Epithelial cell of esophagus (primary cell): Measurements from ENCODE around the gene ARPP21.
"Not testable (repeated sequence)": the region's sequence is repeated elsewhere in the genome, so short reads cannot be mapped to it uniquely, and the experiment has no call there.

Source experiments
- DNase-seq: peaks from one replicate; pipeline ENCODE4 v3.0.0; 2010; ENCODE audit warnings: low read depth
- H3K4me3 ChIP-seq: 2 replicates; pipeline ENCODE4 v1.5.1; 2011; ENCODE audit warnings: mild to moderate bottlenecking, low read length, control low read depth
- TF ChIP-seq, protein P1 (sequence below): IDR thresholded peaks from 2 replicates; pipeline ENCODE4 v1.5.1; 2011; ENCODE audit warnings: low read depth, mild to moderate bottlenecking, low read length, control low read depth, inconsistent platforms; ENCODE audit not compliant: insufficient read depth; ENCODE audit errors: missing control alignments

Gene ARPP21

DNA sequence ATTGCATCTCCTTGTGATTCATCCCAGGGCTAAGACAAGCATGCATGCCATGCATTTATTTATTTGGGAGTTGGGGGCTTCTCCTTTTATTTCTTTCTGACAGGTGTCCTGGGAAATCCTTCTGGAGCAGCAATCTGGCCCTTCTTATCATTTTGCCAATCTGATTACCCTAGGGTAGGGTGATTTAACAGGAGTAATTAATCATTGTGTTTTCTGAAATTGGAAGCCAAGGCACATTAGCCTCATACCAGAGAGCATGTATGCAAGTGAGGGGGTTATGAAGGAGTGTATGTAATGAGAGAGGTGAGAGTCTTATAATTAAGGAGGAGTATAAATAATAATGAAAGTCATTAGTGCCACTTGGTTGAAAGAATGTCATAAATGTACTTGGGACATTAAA is 37.4 kb upstream of the ARPP21 start:
- DNase-seq, result no peak
- TF ChIP-seq, protein P1, sequence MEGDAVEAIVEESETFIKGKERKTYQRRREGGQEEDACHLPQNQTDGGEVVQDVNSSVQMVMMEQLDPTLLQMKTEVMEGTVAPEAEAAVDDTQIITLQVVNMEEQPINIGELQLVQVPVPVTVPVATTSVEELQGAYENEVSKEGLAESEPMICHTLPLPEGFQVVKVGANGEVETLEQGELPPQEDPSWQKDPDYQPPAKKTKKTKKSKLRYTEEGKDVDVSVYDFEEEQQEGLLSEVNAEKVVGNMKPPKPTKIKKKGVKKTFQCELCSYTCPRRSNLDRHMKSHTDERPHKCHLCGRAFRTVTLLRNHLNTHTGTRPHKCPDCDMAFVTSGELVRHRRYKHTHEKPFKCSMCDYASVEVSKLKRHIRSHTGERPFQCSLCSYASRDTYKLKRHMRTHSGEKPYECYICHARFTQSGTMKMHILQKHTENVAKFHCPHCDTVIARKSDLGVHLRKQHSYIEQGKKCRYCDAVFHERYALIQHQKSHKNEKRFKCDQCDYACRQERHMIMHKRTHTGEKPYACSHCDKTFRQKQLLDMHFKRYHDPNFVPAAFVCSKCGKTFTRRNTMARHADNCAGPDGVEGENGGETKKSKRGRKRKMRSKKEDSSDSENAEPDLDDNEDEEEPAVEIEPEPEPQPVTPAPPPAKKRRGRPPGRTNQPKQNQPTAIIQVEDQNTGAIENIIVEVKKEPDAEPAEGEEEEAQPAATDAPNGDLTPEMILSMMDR, result no peak
- H3K4me3 ChIP-seq, result no peak overlapping the region

- TF ChIP-seq, protein P1, result no peak
- H3K4me3 ChIP-seq, result no peak overlapping the region
- DNase-seq, result no peak
Measured at GRCh38 chr3:35602395-35602936, 36.9 kb upstream of the ARPP21 start.

DNA sequence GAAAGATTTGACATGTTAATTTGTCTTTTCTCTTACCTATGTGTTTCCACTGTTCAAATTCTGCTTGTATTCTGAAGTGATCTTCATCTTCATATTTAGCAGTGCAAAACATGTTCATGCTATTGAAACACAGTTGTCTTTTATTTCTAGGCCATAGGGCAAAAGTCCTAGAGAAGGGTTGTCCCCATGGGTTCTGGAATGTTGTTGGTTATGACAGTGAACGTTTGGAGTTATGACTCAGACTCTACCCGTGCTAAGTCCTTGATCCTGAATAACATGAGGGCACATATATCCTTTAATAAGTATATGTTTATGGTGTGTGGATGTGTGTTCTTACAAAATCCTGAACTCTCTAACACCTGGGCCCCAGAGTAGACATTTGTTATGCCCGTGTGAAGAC is 23.0 kb upstream of the ARPP21 start:
- H3K4me3 ChIP-seq, result no peak overlapping the region
- no peak for DNase-seq
- TF ChIP-seq, protein P1, result no peak

DNA sequence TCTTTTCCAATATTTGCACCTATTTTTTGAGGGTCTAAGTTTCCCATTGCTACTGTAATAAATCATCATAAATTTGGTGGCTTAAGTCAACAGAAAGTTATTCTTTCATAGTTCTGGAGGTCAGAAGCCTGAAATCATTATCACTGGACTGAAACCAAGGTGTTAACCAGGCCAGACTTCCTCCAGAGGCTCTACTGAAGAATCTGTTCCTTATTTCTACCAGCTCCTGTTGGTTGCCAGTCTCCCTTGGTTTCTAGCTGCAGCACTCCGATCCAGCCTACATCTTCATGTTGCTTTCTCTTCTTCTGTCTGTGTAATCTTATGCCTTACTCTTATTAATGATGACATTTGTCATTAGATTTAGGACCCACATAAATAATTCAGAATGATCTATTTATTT is 22.0 kb upstream of the ARPP21 start:
- TF ChIP-seq, protein P1, result no peak
- H3K4me3 ChIP-seq, result no peak overlapping the region
- no peak for DNase-seq

DNA sequence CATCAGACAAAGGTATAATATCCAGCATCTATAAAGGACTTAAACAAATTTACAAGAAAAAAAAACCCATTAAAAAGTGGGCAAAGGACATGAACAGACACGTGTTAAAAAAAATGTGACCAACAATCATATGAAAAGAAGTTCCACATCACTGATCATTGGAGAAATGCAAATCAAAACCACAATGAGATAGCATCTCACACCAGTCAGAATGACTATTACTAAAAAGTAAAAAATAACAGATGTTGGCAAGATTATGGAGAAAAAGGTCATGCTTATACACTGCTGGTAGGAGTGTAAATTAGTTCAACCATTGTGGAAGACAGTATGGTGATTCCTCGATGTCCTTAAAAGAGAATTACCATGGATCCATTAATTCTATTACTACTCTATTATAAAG is 19.1 kb upstream of the ARPP21 start:
- not testable (repeated sequence) for H3K4me3 ChIP-seq, DNase-seq

GRCh38 chr3:35624698-35625097 is 14.6 kb upstream of the ARPP21 start:
- no peak overlapping the region for H3K4me3 ChIP-seq
- TF ChIP-seq, protein P1, result no peak
- no peak for DNase-seq

DNA sequence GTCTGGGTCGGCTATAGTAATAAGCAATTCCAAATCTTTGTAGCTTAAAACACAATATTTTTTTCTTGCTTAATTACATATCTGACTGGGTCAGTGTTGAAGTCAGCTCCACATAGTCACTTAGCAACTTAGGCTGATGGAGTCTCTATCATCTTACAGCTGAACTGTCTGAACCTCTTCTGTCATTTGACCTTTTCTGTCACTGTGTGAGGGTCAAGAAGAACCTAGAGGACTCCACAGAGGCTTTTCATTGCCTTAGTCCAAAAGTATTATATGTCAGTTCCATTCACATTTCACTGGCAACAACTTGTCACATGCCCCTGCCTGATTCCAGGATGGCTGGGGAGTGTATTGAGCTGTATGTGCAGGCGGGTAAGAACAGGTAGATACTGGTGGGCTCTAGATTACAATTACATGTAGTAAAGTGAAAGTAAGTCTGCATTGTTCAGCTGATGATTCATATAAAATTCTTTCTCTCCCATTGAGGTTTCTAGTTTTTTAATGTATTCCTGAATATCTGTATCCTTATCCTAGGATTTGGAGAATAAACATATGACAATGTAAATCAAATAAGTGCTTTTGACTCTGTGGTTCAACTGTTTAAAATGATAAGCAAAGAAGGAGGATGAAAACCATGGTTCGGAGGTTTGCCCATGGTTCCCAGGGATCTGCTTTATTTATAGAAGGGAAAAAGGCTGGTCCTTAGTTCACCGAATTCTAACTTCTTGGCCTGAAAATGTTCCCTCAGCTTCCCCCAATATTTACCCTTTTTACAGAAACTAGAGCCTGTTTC is 5.8 kb upstream of the ARPP21 start:
- no peak for DNase-seq
- TF ChIP-seq, protein P1, result no peak
- no peak overlapping the region for H3K4me3 ChIP-seq
